Stimulated activated CD4-positive, alpha-beta T cell treated with anti-CD3 and anti-CD28 coated beads, TNF-alpha, amount 100 ng/mL, for 48 hours (primary cell): ENCODE results near the gene MSL1.

Experiments used
- DNase-seq, 3 donors: peaks; one replicate each; pipeline ENCODE4 v3.0.0-alpha.2; 2020; ENCODE audit warnings: low read depth in 3 of 3

The MSL1 gene

DNA sequence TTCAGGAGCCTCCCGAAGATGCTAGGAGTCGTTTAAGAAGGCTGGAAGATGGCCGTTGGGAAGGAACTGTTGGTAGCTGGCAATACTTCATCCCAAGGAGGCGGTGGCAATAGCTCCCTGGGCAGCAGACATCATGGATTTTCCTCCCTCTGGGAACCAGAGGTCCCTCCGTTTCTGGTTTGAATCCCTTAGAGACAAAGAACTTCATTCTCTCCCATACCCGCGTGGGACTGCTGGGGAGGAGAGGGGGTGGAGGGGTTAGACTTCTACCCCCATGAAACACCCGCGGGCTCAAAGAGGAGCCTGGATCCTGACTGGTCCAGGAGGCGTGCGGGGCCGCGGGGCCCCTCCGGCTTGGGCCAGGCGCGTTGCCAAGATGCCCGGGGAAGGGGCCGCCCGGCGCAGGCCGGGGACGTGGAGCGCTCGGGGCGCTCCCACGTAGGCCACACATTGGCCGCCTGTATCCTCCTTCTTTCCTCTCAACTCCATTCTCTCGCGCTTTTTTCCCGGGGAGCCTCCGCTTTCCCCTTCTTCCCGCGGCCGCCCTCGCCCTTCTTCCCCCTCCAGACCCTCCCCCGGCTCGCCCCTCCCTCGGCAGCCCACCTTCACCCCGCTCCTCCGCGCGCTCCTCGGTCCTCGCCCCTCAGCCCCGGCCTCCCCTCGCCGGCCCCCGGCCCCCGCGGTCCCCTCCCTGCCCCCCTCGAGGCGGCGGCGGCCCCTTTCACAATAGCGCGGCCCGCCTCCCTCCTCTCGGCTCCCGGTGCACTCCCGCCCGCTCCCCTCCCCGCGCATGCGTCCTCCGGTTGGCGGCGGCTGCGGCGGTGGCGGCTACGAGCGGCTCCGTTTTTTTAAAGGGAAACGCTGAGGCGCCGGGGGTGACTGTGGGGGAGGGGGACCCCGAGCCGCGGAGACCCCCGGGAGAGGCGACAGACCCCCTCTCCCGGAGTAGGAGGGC, at the start of gene MSL1:
TSS of gene MSL1 (plus strand) at position 791 of the 955 bp plus-strand sequence. CDS start 642 bp downstream, outside the sequence.
- DNase-seq, result peak; percentile 66 to 81 (median 73)

DNA sequence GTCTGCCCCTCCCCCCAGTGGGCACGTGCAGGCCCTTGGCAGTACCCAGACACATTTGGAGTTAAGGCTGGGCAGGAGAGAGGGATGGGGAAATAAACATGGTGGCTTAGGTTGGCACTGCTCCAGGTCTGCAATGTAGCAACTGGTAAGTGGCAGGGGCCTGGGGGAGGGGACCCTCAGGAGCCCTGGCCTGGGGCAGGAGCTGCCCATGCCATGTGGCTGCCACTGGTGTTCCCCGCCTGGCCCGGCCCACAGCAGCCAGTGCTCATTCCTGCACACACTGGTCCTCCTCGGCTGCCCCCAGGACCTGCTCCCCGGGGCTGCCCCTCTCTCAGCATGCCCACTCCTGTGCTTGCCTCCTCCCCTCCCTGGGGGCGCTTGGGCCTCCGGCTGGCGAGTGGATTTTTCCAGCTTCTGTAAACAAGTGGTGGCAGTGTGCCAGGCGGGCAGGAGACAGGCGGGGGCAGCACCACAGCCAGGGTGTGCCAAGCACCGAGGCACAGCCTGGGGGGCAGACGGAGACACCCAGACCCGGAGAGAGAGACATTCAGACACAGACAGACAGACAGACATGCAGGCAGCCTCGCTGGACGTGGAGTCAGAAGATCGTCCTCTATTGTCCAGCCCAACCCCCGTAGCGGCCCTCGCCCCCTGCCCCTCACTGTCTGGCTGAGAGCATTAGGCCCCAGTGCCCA, 49.6 kb upstream of the MSL1 start:
- no peak for DNase-seq

DNA sequence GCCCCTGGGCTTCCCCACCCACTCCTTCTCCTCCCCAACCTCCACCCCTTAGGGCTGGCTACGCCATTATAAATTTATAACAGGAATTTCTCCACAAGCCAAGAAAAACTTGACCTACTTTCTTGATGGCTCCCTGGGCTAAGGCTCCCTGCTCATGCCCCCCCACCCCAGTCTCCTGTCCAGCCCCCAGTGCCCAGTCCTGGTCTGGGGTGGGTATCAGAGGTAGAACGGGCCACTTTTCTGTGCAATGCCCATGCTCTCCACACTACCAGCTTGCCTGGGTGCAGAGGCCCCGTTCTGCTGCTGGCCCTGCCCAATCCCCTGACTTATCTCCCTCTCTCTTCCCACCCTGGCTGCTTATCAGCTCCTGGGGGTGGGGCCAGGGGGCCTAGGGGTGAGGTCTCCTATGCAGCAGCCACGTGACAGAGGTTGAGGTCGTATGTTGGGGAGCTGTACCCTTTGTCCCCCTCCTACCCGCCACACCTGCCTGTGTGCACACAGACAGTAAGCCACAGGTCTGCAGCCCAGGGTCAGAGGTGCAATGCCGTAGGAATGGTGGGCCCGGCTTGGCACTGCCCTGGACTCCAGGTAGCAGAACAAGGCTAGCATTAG, 48.9 kb upstream of the MSL1 start:
- DNase-seq, result no peak

DNA sequence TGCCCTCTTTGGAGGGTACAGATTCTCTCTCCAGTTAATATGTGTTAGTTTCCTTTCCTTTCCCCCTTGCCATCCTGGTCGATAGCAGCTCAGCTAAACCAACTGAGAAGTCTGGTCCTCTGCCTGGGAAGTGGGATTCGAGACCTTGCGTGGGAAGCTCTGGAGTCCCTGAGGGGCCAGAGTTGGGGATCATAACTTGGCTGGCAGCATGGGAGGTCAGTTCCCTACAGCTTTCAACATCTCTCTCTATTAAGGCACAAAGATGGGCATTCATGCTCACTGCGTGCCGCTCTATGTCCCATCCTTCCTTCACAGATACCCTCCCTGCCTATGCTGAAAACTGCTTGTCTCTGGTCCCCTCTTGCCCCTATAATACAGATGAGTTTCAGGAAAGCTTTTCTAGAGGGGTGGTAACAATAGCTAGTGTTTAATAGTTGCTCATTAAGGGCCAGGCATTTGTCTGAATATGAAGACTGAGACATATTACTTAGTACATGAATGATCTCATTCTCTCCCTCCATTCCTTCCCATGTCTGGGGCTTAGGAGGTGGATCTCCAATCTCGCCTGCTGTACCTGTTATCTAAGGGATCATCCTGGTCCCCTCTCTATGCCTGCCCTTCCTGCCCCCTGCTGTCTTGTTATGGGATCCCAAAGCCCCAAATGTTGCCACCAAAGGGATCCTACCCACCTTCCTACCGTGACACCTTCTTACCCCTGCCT, 48.2 kb upstream of the MSL1 start:
- DNase-seq, result no peak

GRCh38 chr17:40074175-40074512, 47.6 kb upstream of the MSL1 start:
- DNase-seq, result no peak

GRCh38 chr17:40074871-40075200, 46.9 kb upstream of the MSL1 start:
- DNase-seq, result no peak

- peak; percentile 41 to 55 (median 51) for DNase-seq
Observed at GRCh38 chr17:40075201-40075941, 46.4 kb upstream of the MSL1 start.

GRCh38 chr17:40075942-40076498, 45.8 kb upstream of the MSL1 start:
- DNase-seq, result no peak

DNA sequence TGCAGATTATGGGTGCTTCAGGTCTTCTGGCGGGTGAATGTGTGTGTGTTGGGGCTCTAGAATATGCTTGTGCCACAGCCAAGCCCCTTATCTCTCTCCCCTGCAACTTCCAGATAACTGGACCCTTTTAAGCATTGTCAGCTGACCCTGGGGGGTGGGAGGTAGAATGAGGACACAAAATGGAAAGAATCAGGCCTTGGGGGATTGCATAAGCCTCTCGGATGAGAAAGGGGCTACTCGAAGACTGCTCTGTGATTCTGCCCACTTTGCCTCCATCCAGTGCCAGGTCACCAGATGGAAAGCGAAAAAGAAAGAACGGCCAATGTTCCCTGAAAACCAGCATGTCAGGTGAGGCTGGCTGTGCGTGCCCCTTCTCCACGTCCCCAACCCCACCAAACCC, 45.2 kb upstream of the MSL1 start:
- DNase-seq, result no peak

- DNase-seq, result no peak
Observed at GRCh38 chr17:40079545-40079944, 42.2 kb upstream of the MSL1 start.

DNA sequence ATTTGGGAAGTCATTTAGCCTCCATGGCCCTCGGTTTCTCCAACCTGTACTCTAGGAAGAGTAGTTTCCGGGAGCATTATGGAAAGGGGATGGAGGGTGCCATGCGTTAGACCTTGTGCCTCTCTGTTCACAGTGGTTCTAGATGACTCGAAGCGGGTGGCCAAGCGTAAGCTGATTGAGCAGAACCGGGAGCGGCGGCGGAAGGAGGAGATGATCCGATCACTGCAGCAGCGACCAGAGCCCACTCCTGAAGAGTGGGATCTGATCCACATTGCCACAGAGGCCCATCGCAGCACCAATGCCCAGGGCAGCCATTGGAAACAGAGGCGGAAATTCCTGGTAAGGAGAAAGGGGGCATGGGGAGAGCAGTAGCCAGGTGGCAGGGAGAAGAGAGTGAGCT, 37.3 kb upstream of the MSL1 start:
- DNase-seq, result no peak

GRCh38 chr17:40086150-40087044, 35.4 kb upstream of the MSL1 start:
- no peak for DNase-seq

DNA sequence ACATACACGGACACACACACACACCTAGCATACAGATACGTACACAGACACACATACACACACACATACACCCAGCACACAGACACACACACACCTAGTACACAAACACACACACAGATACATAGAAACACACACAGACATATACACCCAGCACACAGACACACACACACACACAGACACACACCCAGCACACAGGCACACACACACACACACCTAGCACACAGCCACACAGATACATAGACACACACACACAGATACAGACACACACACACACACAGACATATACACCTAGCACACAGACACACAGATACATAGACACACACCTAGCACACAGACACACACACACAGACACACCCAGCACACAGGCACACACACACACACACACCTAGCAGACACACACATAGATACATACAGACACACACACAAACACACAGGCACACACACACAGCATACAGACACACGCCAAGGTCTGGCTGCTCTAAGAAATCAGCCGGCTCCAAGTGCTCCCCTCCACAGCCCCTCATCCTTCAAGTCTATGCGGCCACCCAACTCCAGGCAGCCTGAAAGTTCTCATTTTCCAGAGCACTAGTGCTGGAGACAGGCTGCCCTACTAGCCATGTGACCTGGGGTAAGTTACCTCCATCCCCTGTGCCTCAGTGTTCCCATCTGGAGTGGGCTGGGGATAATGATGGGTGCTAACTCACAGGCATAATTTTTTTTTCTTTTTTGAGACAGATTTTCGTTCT, 34.5 kb upstream of the MSL1 start:
- DNase-seq, result no peak

DNA sequence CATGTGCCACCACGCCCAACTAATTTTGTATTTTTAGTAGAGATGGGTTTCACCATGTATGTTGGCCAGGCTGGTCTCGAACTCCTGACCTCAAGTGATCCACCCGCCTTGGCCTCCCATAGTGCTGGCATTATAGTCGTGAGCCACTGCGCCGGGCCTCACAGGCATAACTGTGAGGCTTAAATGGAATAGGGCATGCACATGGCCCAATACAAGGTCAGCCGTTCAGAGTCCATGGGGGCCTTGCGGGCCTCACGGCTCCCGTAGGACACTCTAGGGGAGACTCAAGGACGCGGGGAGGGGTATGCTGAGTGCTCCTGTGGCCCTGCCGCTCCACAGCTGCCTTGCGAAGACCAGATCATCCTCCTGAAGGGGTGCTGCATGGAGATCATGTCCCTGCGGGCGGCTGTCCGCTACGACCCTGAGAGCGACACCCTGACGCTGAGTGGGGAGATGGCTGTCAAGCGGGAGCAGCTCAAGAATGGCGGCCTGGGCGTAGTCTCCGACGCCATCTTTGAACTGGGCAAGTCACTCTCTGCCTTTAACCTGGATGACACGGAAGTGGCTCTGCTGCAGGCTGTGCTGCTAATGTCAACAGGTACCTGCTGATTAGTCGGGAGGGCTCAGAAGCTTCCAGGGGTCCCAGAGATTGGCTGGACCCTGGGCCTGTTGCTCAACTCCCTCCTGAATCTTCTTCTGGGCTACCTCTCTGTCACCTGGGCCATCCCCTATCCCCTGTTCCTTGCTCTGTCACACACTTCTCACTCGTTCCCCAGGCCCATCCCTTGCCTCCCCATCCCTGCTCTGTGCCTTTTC, 33.7 kb upstream of the MSL1 start:
- DNase-seq, result no peak

DNA sequence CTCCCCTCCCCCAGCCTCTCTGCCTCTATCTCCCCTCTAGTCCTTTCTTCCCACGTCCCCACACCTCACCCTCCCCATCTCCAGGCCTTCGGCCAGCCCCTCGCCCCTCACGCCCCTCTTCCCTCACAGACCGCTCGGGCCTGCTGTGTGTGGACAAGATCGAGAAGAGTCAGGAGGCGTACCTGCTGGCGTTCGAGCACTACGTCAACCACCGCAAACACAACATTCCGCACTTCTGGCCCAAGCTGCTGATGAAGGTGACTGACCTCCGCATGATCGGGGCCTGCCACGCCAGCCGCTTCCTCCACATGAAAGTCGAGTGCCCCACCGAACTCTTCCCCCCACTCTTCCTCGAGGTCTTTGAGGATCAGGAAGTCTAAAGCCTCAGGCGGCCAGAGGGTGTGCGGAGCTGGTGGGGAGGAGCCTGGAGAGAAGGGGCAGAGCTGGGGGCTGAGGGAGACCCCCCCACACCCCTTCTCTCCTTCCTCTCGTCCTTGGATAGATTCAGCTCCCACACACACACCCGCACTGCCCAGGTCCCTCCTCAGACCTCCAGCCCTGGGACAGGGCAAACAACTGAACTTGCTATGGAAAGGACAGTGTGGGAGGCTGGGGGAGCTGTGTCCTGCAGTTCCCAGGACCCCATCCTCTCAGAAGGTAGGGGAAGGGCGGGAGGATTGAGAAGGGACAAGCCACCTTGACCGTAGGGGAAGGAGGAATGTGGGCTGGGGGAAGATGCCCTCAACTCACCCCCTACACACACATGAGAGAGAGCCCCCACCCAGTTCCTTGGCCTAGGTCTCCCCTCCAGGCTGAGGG, 32.5 kb upstream of the MSL1 start:
- no peak for DNase-seq

GRCh38 chr17:40090237-40091119, 31.3 kb upstream of the MSL1 start:
- no peak for DNase-seq
